HG03439 (cell line): ENCODE results near the gene IL1RL2.

Experiments
- ATAC-seq: cut with Tn5 transposase; IDR thresholded peaks from one replicate; pipeline ENCODE4 v1.9.1; 2021; ENCODE audit warnings: mild to moderate bottlenecking, moderate library complexity; ENCODE audit not compliant: unreplicated experiment

IL1RL2 gene

GRCh38 chr2:102158011-102158755, 28.6 kb upstream of the IL1RL2 start:
- ATAC-seq = no peak

GRCh38 chr2:102159295-102159694, 27.5 kb upstream of the IL1RL2 start:
- ATAC-seq = no peak

- no peak for ATAC-seq
Measured at GRCh38 chr2:102166189-102166845, 20.5 kb upstream of the IL1RL2 start.

DNA sequence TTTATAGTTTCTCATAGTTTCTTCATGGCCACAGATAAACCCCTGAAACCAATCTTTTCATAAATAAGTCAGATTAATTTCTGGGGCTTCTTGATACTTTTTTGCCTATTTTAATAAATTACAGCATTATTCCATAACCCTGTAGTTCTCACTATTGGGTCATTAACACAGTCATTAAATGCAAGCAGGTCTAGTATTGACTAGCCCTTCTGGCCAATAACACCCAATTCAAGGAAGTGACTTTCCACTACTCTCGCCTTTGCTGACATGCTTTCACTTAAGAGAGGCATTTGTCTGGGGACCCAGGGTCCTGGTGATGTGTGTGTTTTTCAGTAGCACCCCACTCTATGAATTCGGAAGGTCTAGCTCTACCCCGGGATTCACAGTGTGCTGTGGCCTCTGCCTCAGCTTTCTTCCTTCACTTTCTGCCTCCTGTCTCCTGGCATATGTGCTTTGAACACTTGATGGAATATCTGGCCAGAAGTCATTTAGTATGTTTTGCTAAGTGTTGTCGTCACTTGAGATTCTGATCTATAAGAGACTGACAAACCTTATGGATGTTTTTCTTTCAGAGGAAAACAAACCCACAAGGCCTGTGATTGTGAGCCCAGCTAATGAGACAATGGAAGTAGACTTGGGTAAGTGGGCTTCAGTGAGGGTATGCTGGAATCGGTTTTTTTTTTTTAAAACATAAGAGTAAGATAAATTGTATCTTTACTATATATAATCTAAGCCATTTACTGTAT, 18.6 kb upstream of the IL1RL2 start:
- no peak for ATAC-seq

GRCh38 chr2:102171946-102172345, 14.9 kb upstream of the IL1RL2 start:
- ATAC-seq = no peak

DNA sequence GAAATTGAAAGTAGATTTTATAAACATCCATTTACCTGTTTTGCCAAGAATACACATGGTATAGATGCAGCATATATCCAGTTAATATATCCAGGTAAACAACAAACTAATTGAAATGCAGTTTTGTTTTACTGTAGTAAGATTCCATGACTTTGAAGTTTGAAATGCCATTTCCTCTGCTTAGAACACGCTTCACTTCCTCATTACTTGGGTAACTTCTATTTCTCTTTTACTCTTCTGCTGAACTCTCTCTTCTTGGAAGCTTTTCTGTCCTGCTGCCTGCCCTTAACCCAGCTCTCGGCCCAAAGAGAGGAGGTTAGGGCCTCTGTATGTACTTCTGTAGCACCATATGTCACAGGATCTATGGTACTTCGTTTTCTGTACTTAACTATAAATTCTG, 14.1 kb upstream of the IL1RL2 start:
- no peak for ATAC-seq

GRCh38 chr2:102176172-102176571, 10.7 kb upstream of the IL1RL2 start:
- no peak for ATAC-seq

GRCh38 chr2:102177814-102178478, 8.9 kb upstream of the IL1RL2 start:
- no peak for ATAC-seq

GRCh38 chr2:102179061-102179460, 7.8 kb upstream of the IL1RL2 start:
- no peak for ATAC-seq

- ATAC-seq = no peak
Measured at GRCh38 chr2:102179788-102180686, 6.8 kb upstream of the IL1RL2 start.

DNA sequence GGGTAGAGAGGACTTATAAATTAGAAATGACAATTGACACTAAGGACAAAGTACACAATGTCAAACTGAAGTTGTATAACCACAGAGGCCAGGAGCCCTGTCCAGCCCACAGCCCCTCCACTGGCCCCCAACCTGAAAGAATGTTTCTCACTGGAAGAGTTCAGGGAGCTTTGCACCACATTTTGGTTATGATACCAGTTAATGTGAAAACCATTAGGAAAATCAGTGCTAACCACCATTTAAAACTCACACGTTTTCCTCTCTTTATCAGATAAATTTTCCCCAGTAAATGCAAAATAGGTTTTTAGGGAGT, 6.2 kb upstream of the IL1RL2 start:
- ATAC-seq = no peak

- ATAC-seq = no peak
Measured at GRCh38 chr2:102181376-102181775, 5.4 kb upstream of the IL1RL2 start.

DNA sequence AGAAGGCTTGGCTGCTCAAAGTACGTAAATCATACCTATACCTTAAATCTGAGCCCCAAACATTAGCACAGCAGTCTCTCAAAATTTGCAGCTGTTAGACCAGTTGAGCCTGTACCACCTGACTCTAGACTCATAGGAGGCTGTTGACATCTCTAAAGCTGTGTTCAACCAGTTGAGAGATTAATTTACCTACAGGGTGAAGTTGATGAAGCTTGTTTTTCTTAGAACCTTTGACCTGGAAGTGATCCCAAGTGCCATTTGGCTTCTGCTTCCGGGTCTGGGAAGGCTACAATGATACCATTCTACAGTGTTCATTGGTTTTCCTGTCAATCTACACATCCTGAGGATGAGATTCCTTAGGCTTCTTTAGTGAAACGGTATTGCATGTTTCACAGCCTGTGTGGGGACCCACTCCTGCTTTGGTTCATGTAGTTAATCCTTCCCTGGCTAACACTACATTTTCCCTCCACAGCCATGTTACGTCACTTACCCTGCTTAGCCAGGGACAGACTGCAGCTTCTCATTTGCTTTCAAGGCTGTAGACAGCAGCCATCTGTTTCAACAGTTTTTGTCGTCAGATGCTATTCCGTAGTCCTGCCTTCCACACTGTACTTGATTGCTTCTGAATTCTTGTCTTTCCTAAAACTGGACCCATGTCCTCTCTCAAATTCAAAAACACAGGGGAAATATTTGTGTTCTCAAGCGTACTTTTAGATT, 4.7 kb upstream of the IL1RL2 start:
- ATAC-seq = no peak

DNA sequence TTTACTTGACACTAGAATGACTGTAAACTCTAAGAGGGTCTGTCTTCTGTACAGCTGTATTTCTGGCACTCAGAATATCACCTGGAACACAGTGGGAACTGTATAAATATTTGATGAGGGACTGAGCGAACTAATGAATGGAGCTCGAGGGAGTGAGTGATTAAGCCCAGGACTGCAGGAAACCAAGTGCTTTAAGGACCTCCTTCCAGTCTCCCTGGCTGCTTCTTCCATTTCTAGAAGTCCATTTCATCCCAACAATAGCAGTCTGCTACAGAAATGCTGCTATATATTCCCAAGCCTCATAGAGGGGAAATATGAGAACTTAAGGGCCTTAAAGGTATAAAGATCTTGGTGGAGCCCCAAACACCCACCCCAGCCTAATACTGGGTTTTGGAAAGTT, 2.8 kb upstream of the IL1RL2 start:
- no peak for ATAC-seq

- ATAC-seq = no peak
Measured at GRCh38 chr2:102184568-102184967, 2.3 kb upstream of the IL1RL2 start.

- no peak for ATAC-seq
Measured at GRCh38 chr2:102185347-102185746, 1.5 kb upstream of the IL1RL2 start.

GRCh38 chr2:102187496-102188150, 800 bp downstream of the IL1RL2 start:
- no peak for ATAC-seq

DNA sequence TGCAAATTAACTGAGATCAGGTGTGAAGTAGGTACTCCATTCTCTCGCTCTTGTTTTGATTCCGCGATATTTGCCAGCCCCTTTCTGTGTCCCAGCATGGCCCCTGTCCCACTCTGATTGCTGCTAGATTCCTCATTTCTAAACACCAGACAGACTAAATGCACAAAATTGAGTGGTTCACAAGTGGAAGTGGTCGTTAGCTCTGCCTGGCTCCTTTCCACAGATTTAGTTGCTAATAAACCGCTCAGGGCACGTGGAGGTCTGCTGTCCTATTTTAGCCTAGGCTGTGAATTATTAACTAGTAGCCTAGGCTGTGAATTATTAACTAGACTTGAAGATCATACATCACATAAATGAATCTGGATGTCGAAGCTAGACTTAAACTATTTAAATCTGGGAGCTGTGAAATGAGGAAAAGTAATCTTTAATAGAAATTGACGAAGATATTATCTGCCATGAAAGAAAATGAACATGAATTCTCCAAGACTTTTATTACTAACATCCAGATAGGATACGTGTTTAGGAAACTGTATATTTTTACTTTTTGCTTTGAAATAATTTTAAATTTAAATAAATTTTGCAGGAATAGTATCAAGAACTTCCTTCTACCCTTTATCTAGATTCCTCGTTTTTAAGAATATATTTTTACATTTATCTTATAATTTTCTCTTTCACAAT, 3.7 kb downstream of the IL1RL2 start:
- ATAC-seq = no peak

GRCh38 chr2:102191501-102191900, 4.7 kb downstream of the IL1RL2 start:
- no peak for ATAC-seq
